IMR-90 (cell line): ENCODE data around the gene NOXO1. TPM values are rescaled to one million over a fixed set of nuclear protein-coding genes. Genes with fewer than 3 reads are reported as not detected.

Experiments used
- ATAC-seq: fragments of 200-7000 bp; cut with Tn5 transposase; 2 replicates; pipeline ENCODE4 v1.9.1; 2020; ENCODE audit warnings: low read depth, mild to moderate bottlenecking, moderate library complexity
- BruUV-seq: library from RNA; stranded (reverse); fragments of 400-500 nt; replicated peaks from 2 replicates; lab custom pipeline; 2021; lab: Mats Ljungman, UMichigan
- CTCF ChIA-PET: fragments of 300-600 bp; formaldehyde crosslinking; extraction: SDS; loops from one replicate; lab custom pipeline; 2021; ENCODE audit warnings: antibody characterized with exemption; lab: Yijun Ruan, JAX
- POLR2A ChIA-PET: fragments of 300-600 bp; sonication (Branson Sonifier 250); formaldehyde crosslinking; loops from one replicate; lab custom pipeline; 2022; ENCODE audit warnings: antibody characterized with exemption; ENCODE audit not compliant: unreplicated experiment; lab: Charles Lee
- DNase-seq: peaks from one replicate; pipeline ENCODE4 v3.0.0; 2013
- H2AFZ ChIP-seq: replicated peaks from 2 replicates; pipeline ENCODE3; 2013; ENCODE audit warnings: low read length, mild to moderate bottlenecking; ENCODE audit not compliant: poor library complexity
- H2AK5ac ChIP-seq: 2 replicates; pipeline ENCODE4 v1.6.1; 2013; ENCODE audit warnings: low read depth, low read length, inconsistent platforms
- H2AK9ac ChIP-seq: replicated peaks from 2 replicates; pipeline ENCODE3; 2013; ENCODE audit warnings: mild to moderate bottlenecking, low read depth, low read length, moderate library complexity; ENCODE audit not compliant: poor library complexity
- H2BK120ac ChIP-seq: 2 replicates; pipeline ENCODE4 v1.6.1; 2013; ENCODE audit warnings: low read depth, low read length, inconsistent platforms
- H2BK15ac ChIP-seq: 3 replicates; pipeline ENCODE4 v1.6.1; 2013; ENCODE audit warnings: low read depth, low read length, inconsistent platforms
- H2BK20ac ChIP-seq: 2 replicates; pipeline ENCODE4 v1.6.1; 2013; ENCODE audit warnings: low read depth, mild to moderate bottlenecking, inconsistent platforms, low read length, moderate library complexity
- H2BK5ac ChIP-seq: 2 replicates; pipeline ENCODE4 v1.6.1; 2013; ENCODE audit warnings: mild to moderate bottlenecking, low read depth, low read length, inconsistent platforms; ENCODE audit not compliant: poor library complexity, severe bottlenecking
- H3K14ac ChIP-seq: replicated peaks from 2 replicates; pipeline ENCODE4 v1.6.1; 2013; ENCODE audit warnings: low read depth, low read length, inconsistent platforms
- H3K18ac ChIP-seq: 2 replicates; pipeline ENCODE4 v1.6.1; 2013; ENCODE audit warnings: low read depth, low read length, control low read depth
- H3K23ac ChIP-seq: 2 replicates; pipeline ENCODE4 v1.6.1; 2013; ENCODE audit warnings: low read depth, low read length, inconsistent platforms
- H3K27ac ChIP-seq: 2 replicates; pipeline ENCODE4 v1.5.1; 2013; ENCODE audit warnings: mild to moderate bottlenecking, control low read depth, low read length; ENCODE audit not compliant: insufficient read depth
- H3K27me3 ChIP-seq: 2 replicates; pipeline ENCODE4 v1.6.1; 2013; ENCODE audit warnings: low read length; ENCODE audit not compliant: control insufficient read depth, insufficient read depth
- H3K36me3 ChIP-seq: 2 replicates; pipeline ENCODE4 v1.6.1; 2013; ENCODE audit warnings: low read length, mixed read lengths; ENCODE audit not compliant: control insufficient read depth, insufficient read depth
- H3K4ac ChIP-seq: 2 replicates; pipeline ENCODE4 v1.6.1; 2013; ENCODE audit warnings: low read depth, low read length, inconsistent platforms
- H3K4me1 ChIP-seq: 2 replicates; pipeline ENCODE4 v1.6.1; 2013; ENCODE audit warnings: low read length, mixed read lengths; ENCODE audit not compliant: control insufficient read depth, insufficient read depth
- H3K4me2 ChIP-seq: 2 replicates; pipeline ENCODE4 v1.6.1; 2013; ENCODE audit warnings: low read depth, mild to moderate bottlenecking, control low read depth, low read length, moderate library complexity
- H3K4me3 ChIP-seq: 2 replicates; pipeline ENCODE4 v1.5.1; 2013; ENCODE audit warnings: low read depth, mild to moderate bottlenecking, control low read depth, low read length, moderate library complexity; ENCODE audit not compliant: insufficient read depth
- H3K56ac ChIP-seq: 2 replicates; pipeline ENCODE4 v1.6.1; 2013; ENCODE audit warnings: low read length, inconsistent platforms; ENCODE audit not compliant: insufficient read depth; ENCODE audit errors: extremely low read depth
- H3K79me1 ChIP-seq, 2 experiments: 2 replicates each; pipeline ENCODE4 v1.6.1; 2013; ENCODE audit warnings: low read length in 2 of 2, inconsistent platforms in 1 of 2, low read depth in 1 of 2
- H3K9ac ChIP-seq: 2 replicates; pipeline ENCODE4 v1.6.1; 2013; ENCODE audit warnings: low read depth, low read length, control low read depth
- H3K9me1 ChIP-seq: 2 replicates; pipeline ENCODE4 v1.6.1; 2013; ENCODE audit warnings: low read length, inconsistent platforms; ENCODE audit not compliant: insufficient read depth
- H3K9me3 ChIP-seq: 2 replicates; pipeline ENCODE4 v1.6.1; 2013; ENCODE audit warnings: low read length; ENCODE audit not compliant: control insufficient read depth, insufficient read depth
- H4K20me1 ChIP-seq: 2 replicates; pipeline ENCODE4 v1.6.1; 2013; ENCODE audit warnings: low read length, inconsistent platforms; ENCODE audit not compliant: insufficient read depth
- H4K5ac ChIP-seq: 2 replicates; pipeline ENCODE4 v1.6.1; 2013; ENCODE audit warnings: mild to moderate bottlenecking, low read depth, low read length, control low read depth
- H4K8ac ChIP-seq, 2 experiments: 2 replicates each; pipeline ENCODE4 v1.6.1; 2013; ENCODE audit warnings: low read depth in 2 of 2, low read length in 2 of 2, control low read depth in 1 of 2, inconsistent platforms in 1 of 2
- H4K91ac ChIP-seq: 2 replicates; pipeline ENCODE4 v1.6.1; 2013; ENCODE audit warnings: low read depth, low read length, inconsistent platforms; ENCODE audit not compliant: insufficient read depth
- WGBS, 2 experiments: methylation state at CpG; one replicate each; pipeline versions ENCODE4 v1.1.5 to v1.1.7; 2013; ENCODE audit warnings: missing lambda C conversion rate in 2 of 2; ENCODE audit not compliant: insufficient read length in 1 of 2; ENCODE audit errors: extremely low coverage in 2 of 2; 5-methylcytosine and 5-hydroxymethylcytosine counted together
- dilution Hi-C: fragments of 300-500 bp; cut with HindIII; formaldehyde crosslinking; loops from one replicate; pipeline ENCODE4 v1.14.3; 2018; ENCODE audit warnings: low sequenced_read_pairs; ENCODE audit not compliant: unreplicated experiment
- in situ Hi-C: fragments of 300-500 bp; cut with MboI; formaldehyde crosslinking; loops from 3 replicates; pipeline ENCODE4 v1.14.3; 2019; ENCODE audit warnings: low sequenced_read_pairs, inconsistent platforms, mixed read lengths
- intact Hi-C: fragments of 100-400 bp; cut with micrococcal nuclease; formaldehyde crosslinking; loops from 2 replicates; pipeline ENCODE4 v1.10.0; 2022
- polyA plus RNA-seq, 3 experiments: library from polyadenylated mRNA; depleted of rRNA; stranded (reverse); fragments of >200 nt; gene quantifications; 2 replicates each; pipeline ENCODE4 v1.2.3, GENCODE V29; 2012; ENCODE audit warnings: low replicate concordance in 1 of 3
- total RNA-seq: library from RNA; depleted of rRNA; stranded (reverse); fragments of >200 nt; gene quantifications from 2 replicates; pipeline ENCODE4 v1.2.3, GENCODE V29; 2012
- TF ChIP-seq, protein P1 (sequence below): fragments of 150-350 bp; IDR thresholded peaks from 2 replicates; pipeline ENCODE4 v1.6.1; 2016; ENCODE audit warnings: low read depth, mild to moderate bottlenecking, low read length, moderate library complexity, borderline replicate concordance
- TF ChIP-seq, protein P2 (sequence below): fragments of 150-350 bp; IDR thresholded peaks from 2 replicates; pipeline ENCODE4 v1.6.1; 2017; ENCODE audit warnings: mild to moderate bottlenecking, antibody characterized with exemption, low read length, low read depth

The NOXO1 gene
- total and polyA plus RNA-seq, 2 of the 4 experiments (the other 2 are of a cell fraction): 0.56 TPM; not detected in 1

DNA sequence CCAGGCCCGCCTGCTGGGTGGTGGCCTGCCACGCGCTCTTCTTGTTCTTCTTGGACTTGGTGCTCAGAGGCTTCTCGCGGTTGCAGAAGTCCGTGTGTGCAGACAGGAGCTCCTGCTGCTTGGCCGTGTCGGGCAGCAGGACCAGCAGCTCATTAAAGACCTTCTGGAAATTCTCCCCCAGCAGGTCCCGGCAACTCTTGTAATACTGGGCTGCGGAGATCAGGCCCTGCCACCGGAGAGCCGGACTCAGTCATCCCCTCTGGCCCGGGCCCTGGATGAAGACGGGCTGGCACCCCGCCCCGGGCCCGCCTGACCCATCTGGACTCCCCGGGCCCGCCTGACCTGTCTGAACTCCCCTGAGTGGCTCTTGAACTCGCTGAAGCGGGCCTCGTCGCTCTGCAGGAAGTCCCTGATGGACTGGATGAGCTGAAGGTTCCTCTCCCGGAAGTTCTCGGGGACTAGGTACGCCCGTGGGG lies 17.1 kb upstream of the NOXO1 start:
- H3K4me1 ChIP-seq: peaks cover 20% of the 10 kb centered on the region
- dilution Hi-C loops (no loop called here), in situ Hi-C loops (no loop called here), intact Hi-C loops (no loop called here)
- ATAC-seq: no peak
- 96% methylated on average over 22 of the region's 27 CpGs; no CpG with 5 or more reads in 1 of the 2 experiments for WGBS, 2 experiments
- no peak overlapping the region; the same call in 1 of the 2 replicates for H4K5ac ChIP-seq
- CTCF ChIA-PET: no interaction called here
- peaks cover 33% of the 10 kb centered on the region for H4K20me1 ChIP-seq
- peaks cover 26% of the 10 kb centered on the region for H3K9me1 ChIP-seq
- no peak overlapping the region for H3K23ac ChIP-seq
- no TSS peak for BruUV-seq
- H3K56ac ChIP-seq: no peak overlapping the region
- DNase-seq: no peak
- H4K91ac ChIP-seq: no peak overlapping the region
- no peaks in the 10 kb centered on the region for H3K27me3 ChIP-seq
- no peak overlapping the region for H3K4me3 ChIP-seq
- POLR2A ChIA-PET: no interaction called here
- no peak overlapping the region for H3K18ac ChIP-seq
- no peak overlapping the region for H2AFZ ChIP-seq
- peak overlapping the region; percentile 88; the same call in 1 of the 2 replicates for H3K27ac ChIP-seq
- no peak overlapping the region for H3K4me2 ChIP-seq
- no peak overlapping the region for H3K9ac ChIP-seq
- TF ChIP-seq, protein P1, sequence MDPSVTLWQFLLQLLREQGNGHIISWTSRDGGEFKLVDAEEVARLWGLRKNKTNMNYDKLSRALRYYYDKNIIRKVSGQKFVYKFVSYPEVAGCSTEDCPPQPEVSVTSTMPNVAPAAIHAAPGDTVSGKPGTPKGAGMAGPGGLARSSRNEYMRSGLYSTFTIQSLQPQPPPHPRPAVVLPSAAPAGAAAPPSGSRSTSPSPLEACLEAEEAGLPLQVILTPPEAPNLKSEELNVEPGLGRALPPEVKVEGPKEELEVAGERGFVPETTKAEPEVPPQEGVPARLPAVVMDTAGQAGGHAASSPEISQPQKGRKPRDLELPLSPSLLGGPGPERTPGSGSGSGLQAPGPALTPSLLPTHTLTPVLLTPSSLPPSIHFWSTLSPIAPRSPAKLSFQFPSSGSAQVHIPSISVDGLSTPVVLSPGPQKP: no peak
- TF ChIP-seq, protein P2, sequence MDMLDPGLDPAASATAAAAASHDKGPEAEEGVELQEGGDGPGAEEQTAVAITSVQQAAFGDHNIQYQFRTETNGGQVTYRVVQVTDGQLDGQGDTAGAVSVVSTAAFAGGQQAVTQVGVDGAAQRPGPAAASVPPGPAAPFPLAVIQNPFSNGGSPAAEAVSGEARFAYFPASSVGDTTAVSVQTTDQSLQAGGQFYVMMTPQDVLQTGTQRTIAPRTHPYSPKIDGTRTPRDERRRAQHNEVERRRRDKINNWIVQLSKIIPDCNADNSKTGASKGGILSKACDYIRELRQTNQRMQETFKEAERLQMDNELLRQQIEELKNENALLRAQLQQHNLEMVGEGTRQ: no peak
- no peak overlapping the region for H4K8ac ChIP-seq
- no peaks in the 10 kb centered on the region for H3K9me3 ChIP-seq
- H3K36me3 ChIP-seq: peaks cover 52% of the 10 kb centered on the region
- H3K14ac ChIP-seq: no peak overlapping the region; the same call in 1 of the 2 replicates
- peak overlapping the region; percentile 76 for H2BK120ac ChIP-seq
- no peak overlapping the region for H2AK9ac ChIP-seq
- H3K4ac ChIP-seq: peak overlapping the region; percentile 85
- peak overlapping the region; percentile 85; the same call in 1 of the 2 replicates for H2AK5ac ChIP-seq
- peaks cover 5 to 55% of the 10 kb centered on the region in 2 experiments for H3K79me1 ChIP-seq
- H2BK15ac ChIP-seq: no peak overlapping the region
- peak overlapping the region; percentile 96 for H2BK5ac ChIP-seq
- H2BK20ac ChIP-seq: no peak overlapping the region
